HCT116 (cell line): ENCODE measurements around the gene WDR76. TPM values are rescaled to one million over a fixed set of nuclear protein-coding genes. Genes with fewer than 3 reads are reported as not detected.

Experiments used
- ATAC-seq: fragments of 200-7000 bp; cut with Tn5 transposase; 2 replicates; pipeline ENCODE4 v1.9.1; 2020; ENCODE audit warnings: mild to moderate bottlenecking, moderate library complexity
- BruUV-seq: library from RNA; stranded (reverse); fragments of 400-500 nt; replicated peaks from 2 replicates; lab custom pipeline; 2021; lab: Mats Ljungman, UMichigan
- CTCF ChIA-PET: fragments of 300-600 bp; sonication (Branson Sonifier 250); formaldehyde crosslinking; loops from one replicate; lab custom pipeline; 2021; ENCODE audit warnings: antibody characterized with exemption; lab: Charles Lee
- POLR2A ChIA-PET: fragments of 300-600, 350-600 bp; sonication (Branson Sonifier 250); formaldehyde crosslinking; loops from one replicate; lab custom pipeline; 2021; ENCODE audit warnings: antibody characterized with exemption; lab: Charles Lee
- RAD21 ChIA-PET, 2 experiments: fragments of 300-600 bp; sonication (Branson Sonifier 250); formaldehyde crosslinking; loops; one replicate each; lab custom pipeline; 2023; ENCODE audit warnings: low total read pairs in 2 of 2; ENCODE audit not compliant: uncharacterized antibody in 2 of 2, unreplicated experiment in 2 of 2, low non-redundant PET in 1 of 2; lab: Charles Lee
- DNase-seq: peaks from one replicate; pipeline ENCODE4 v3.0.0-alpha.2; 2010; ENCODE audit warnings: low read depth, low spot score
- H2AFZ ChIP-seq: fragments of 200-600 bp; shearing (Covaris generic), sonication (generic); 2 replicates; pipeline ENCODE4 v1.6.1; 2017; ENCODE audit warnings: low read depth, mixed run types, mixed read lengths, antibody characterized with exemption, low read length; ENCODE audit not compliant: poor library complexity, severe bottlenecking
- H3K27ac ChIP-seq: 2 replicates; pipeline ENCODE4 v1.5.1; 2012; ENCODE audit warnings: low read depth, low read length
- H3K27me3 ChIP-seq: fragments of 200-600 bp; sonication (generic); 2 replicates; pipeline ENCODE4 v1.6.1; 2016; ENCODE audit warnings: mixed run types, low read length, mixed read lengths; ENCODE audit not compliant: insufficient read depth
- H3K36me3 ChIP-seq, 2 experiments: fragments of 200-500 bp in 1 of 2; fragments of 200-600 bp in 1 of 2; sonication (Bioruptor generic) in 1 of 2; sonication (generic) in 1 of 2; 2 replicates each; pipeline versions ENCODE4 v1.5.1 to v1.6.1; 2014 to 2016; ENCODE audit warnings: low read length in 2 of 2, inconsistent platforms in 1 of 2, mixed read lengths in 1 of 2, mixed run types in 1 of 2; ENCODE audit not compliant: insufficient read depth in 2 of 2, control insufficient read depth in 1 of 2
- H3K4me1 ChIP-seq, 2 experiments: fragments of 200-600 bp in 1 of 2; sonication (generic) in 1 of 2; 2 replicates each; pipeline versions ENCODE4 v1.5.1 to v1.6.1; 2012 to 2017; ENCODE audit warnings: low read length in 2 of 2, inconsistent platforms in 1 of 2, mild to moderate bottlenecking in 1 of 2, mixed read lengths in 1 of 2, mixed run types in 1 of 2, moderate library complexity in 1 of 2; ENCODE audit not compliant: insufficient read depth in 2 of 2, control insufficient read depth in 1 of 2
- H3K4me2 ChIP-seq: fragments of 200-600 bp; sonication (generic); 2 replicates; pipeline ENCODE4 v1.6.1; 2017; ENCODE audit warnings: mixed run types, low read length, mixed read lengths
- H3K4me3 ChIP-seq, 2 experiments: fragments of 200-600 bp in 1 of 2; sonication (generic) in 1 of 2; replicated peaks in 1 of 2; 2 replicates each; pipeline ENCODE4 v1.5.1; 2011 to 2016; ENCODE audit warnings: low read length in 2 of 2, control low read depth in 1 of 2, low read depth in 1 of 2, mild to moderate bottlenecking in 1 of 2, mixed read lengths in 1 of 2, mixed run types in 1 of 2
- H3K79me2 ChIP-seq: fragments of 200-600 bp; sonication (generic); 2 replicates; pipeline ENCODE4 v1.6.1; 2017; ENCODE audit warnings: mild to moderate bottlenecking, mixed run types, low read length, moderate library complexity, mixed read lengths; ENCODE audit not compliant: insufficient read depth
- H3K9ac ChIP-seq: fragments of 200-600 bp; sonication (generic); 2 replicates; pipeline ENCODE4 v1.6.1; 2016; ENCODE audit warnings: low read length, mixed read lengths
- H3K9me2 ChIP-seq: fragments of 200-600 bp; sonication (generic), shearing (Covaris generic); 2 replicates; pipeline ENCODE4 v1.6.1; 2017; ENCODE audit warnings: mixed run types, mild to moderate bottlenecking, moderate library complexity; ENCODE audit not compliant: insufficient read depth
- H3K9me3 ChIP-seq, 2 experiments: fragments of 200-500 bp in 1 of 2; fragments of 200-600 bp in 1 of 2; sonication (Bioruptor generic) in 1 of 2; sonication (generic) in 1 of 2; 2 replicates each; pipeline ENCODE4 v1.6.1; 2014 to 2017; ENCODE audit warnings: low read length in 2 of 2, mixed read lengths in 2 of 2, inconsistent platforms in 1 of 2, low read depth in 1 of 2, mild to moderate bottlenecking in 1 of 2, mixed run types in 1 of 2, moderate library complexity in 1 of 2; ENCODE audit not compliant: control insufficient read depth in 1 of 2, insufficient read depth in 1 of 2
- H4K20me1 ChIP-seq: fragments of 200-600 bp; sonication (generic), shearing (Covaris generic); 2 replicates; pipeline ENCODE4 v1.6.1; 2017; ENCODE audit warnings: mixed run types, mild to moderate bottlenecking, moderate library complexity; ENCODE audit not compliant: insufficient read depth
- ATF3 ChIP-seq: IDR thresholded peaks from 2 replicates; pipeline ENCODE4 v1.6.1; 2012
- EGR1 ChIP-seq: IDR thresholded peaks from 2 replicates; pipeline ENCODE4 v1.6.1; 2012; ENCODE audit warnings: low read depth
- JUND ChIP-seq: IDR thresholded peaks from 2 replicates; pipeline ENCODE4 v1.6.1; 2012
- POLR2A ChIP-seq: IDR thresholded peaks from 2 replicates; pipeline ENCODE4 v1.7.0; 2011; ENCODE audit warnings: borderline replicate concordance; ENCODE audit not compliant: insufficient read depth, insufficient read length; ENCODE audit errors: extremely low read depth
- REST ChIP-seq: IDR thresholded peaks from 2 replicates; pipeline ENCODE4 v1.6.1; 2012; ENCODE audit warnings: low read depth
- SIN3A ChIP-seq: IDR thresholded peaks from 2 replicates; pipeline ENCODE4 v1.6.1; 2012; ENCODE audit warnings: low read depth
- ZFX ChIP-seq: fragments of 450-650 bp; IDR thresholded peaks from 2 replicates; pipeline ENCODE4 v1.6.1; 2017
- ZNF274 ChIP-seq: fragments of 200-500 bp; sonication (Bioruptor generic); IDR thresholded peaks from 2 replicates; pipeline ENCODE4 v1.6.1; 2014; ENCODE audit warnings: mild to moderate bottlenecking, low read depth, low read length, inconsistent platforms
- intact Hi-C: fragments of 100-400 bp; cut with micrococcal nuclease; formaldehyde crosslinking; loops from 2 replicates; pipeline ENCODE4 v1.10.0; 2022
- total RNA-seq: library from RNA; stranded (reverse); gene quantifications from one replicate; pipeline ENCODE4 v1.2.1, GENCODE V29; 2021; ENCODE audit not compliant: unreplicated experiment

Gene WDR76
- total RNA-seq, 1 experiment from 2014 or later, result 33.0 TPM

- ChIA-PET POLR2A (no interaction called here), CTCF (interaction anchor here (1.1 to 1.2 kb wide), 2 partner anchors 8 to 23 kb away, joined by 3 read pairs; no protein-coding TSS in a partner anchor), RAD21 (no interaction called here)
- no peaks in the 10 kb centered on the region for H3K79me2 ChIP-seq
- H3K9me3 ChIP-seq, result no peaks in the 10 kb centered on the region
- no peaks in the 10 kb centered on the region for H3K4me1 ChIP-seq
- no peak for DNase-seq
- peaks cover 9 to 12% of the 10 kb centered on the region in 2 experiments; a peak in 3 of 4 replicates for H3K36me3 ChIP-seq
- no peak for ATAC-seq
- BruUV-seq, result no TSS peak
- H3K27me3 ChIP-seq, result no peaks in the 10 kb centered on the region
- no peak overlapping the region for H3K9ac ChIP-seq
- no peak for TF ChIP-seq SIN3A
- TF ChIP-seq JUND, result no peak
- TF ChIP-seq ATF3, result no peak
- no peak for TF ChIP-seq EGR1
- no peak for TF ChIP-seq ZNF274
- TF ChIP-seq REST, result no peak
- TF ChIP-seq POLR2A, result no peak
- TF ChIP-seq ZFX, result no peak
- H3K4me2 ChIP-seq, result no peak overlapping the region
- intact Hi-C loops, result no loop called here
- no peaks in the 10 kb centered on the region for H3K9me2 ChIP-seq
- H3K4me3 ChIP-seq, result no peak overlapping the region
- H2AFZ ChIP-seq, result no peak overlapping the region
- peaks cover 3% of the 10 kb centered on the region; the same call in 1 of the 2 replicates for H4K20me1 ChIP-seq
- H3K27ac ChIP-seq, result no peak overlapping the region
Observed at GRCh38 chr15:43880406-43881194, 53.8 kb downstream of the WDR76 start.
